PC-9 (cell line): ENCODE data around the gene FAM43A. TPM values are rescaled to one million over a fixed set of nuclear protein-coding genes. Genes with fewer than 3 reads are reported as not detected.

Experiments
- BruUV-seq: library from RNA; stranded (reverse); fragments of 400-500 nt; replicated peaks from 2 replicates; lab custom pipeline; 2021; lab: Mats Ljungman, UMichigan
- CTCF ChIA-PET: fragments of 300-600 bp; sonication (Branson Sonifier 250); formaldehyde crosslinking; loops from one replicate; lab custom pipeline; 2022; ENCODE audit warnings: antibody characterized with exemption; lab: Charles Lee
- POLR2A ChIA-PET: fragments of 300-600 bp; sonication (Branson Sonifier 250); formaldehyde crosslinking; loops from one replicate; lab custom pipeline; 2022; ENCODE audit warnings: antibody characterized with exemption; ENCODE audit not compliant: unreplicated experiment; lab: Charles Lee
- DNase-seq, 2 experiments: peaks; one replicate each; pipeline versions ENCODE4 v3.0.0 to v3.0.0-alpha.2; 2015 to 2022; ENCODE audit warnings: mixed read lengths in 1 of 2
- H2AFZ ChIP-seq: fragments of 200-600 bp; sonication (generic); 2 replicates; pipeline ENCODE4 v1.8.1; 2017; ENCODE audit warnings: antibody characterized with exemption
- H3F3A ChIP-seq: fragments of 200-600 bp; sonication (generic); 2 replicates; pipeline ENCODE4 v1.8.1; 2017; ENCODE audit warnings: antibody characterized with exemption, mild to moderate bottlenecking, low read depth; ENCODE audit not compliant: insufficient read depth
- H3K27ac ChIP-seq: fragments of 200-600 bp; sonication (generic); 2 replicates; pipeline ENCODE4 v1.6.1; 2016; ENCODE audit warnings: mixed run types
- H3K27me3 ChIP-seq: fragments of 200-600 bp; sonication (generic); 2 replicates; pipeline ENCODE4 v1.6.1; 2016; ENCODE audit warnings: low read depth, mixed run types; ENCODE audit not compliant: insufficient read depth
- H3K36me3 ChIP-seq: fragments of 200-600 bp; sonication (generic); 2 replicates; pipeline ENCODE4 v1.6.1; 2016; ENCODE audit warnings: low read depth, mixed run types
- H3K4me1 ChIP-seq: fragments of 200-600 bp; sonication (generic); replicated peaks from 2 replicates; pipeline ENCODE4 v1.6.1; 2016; ENCODE audit warnings: mixed run types; ENCODE audit not compliant: insufficient read depth
- H3K4me2 ChIP-seq: fragments of 200-600 bp; sonication (generic); 2 replicates; pipeline ENCODE4 v1.6.1; 2017; ENCODE audit warnings: mixed run types
- H3K4me3 ChIP-seq: fragments of 200-600 bp; sonication (generic); 2 replicates; pipeline ENCODE4 v1.6.1; 2016; ENCODE audit warnings: mixed run types
- H3K79me2 ChIP-seq: fragments of 200-600 bp; sonication (generic); 2 replicates; pipeline ENCODE4 v1.6.1; 2017; ENCODE audit warnings: low read depth, mixed run types
- H3K9me2 ChIP-seq: fragments of 200-600 bp; sonication (generic); 2 replicates; pipeline ENCODE4 v1.8.1; 2017; ENCODE audit warnings: mild to moderate bottlenecking; ENCODE audit not compliant: insufficient read depth
- H3K9me3 ChIP-seq: fragments of 200-600 bp; sonication (generic); 2 replicates; pipeline ENCODE4 v1.8.1; 2016; ENCODE audit warnings: low read depth; ENCODE audit not compliant: insufficient read depth
- H4K20me1 ChIP-seq: fragments of 200-600 bp; sonication (generic); 2 replicates; pipeline ENCODE4 v1.8.1; 2017; ENCODE audit not compliant: insufficient read depth
- EZH2 ChIP-seq: fragments of 200-600 bp; sonication (generic); IDR thresholded peaks from 2 replicates; pipeline ENCODE4 v1.8.0; 2017; ENCODE audit warnings: antibody characterized with exemption, low read depth
- intact Hi-C: fragments of 100-400 bp; cut with micrococcal nuclease; formaldehyde crosslinking; loops from one replicate; pipeline ENCODE4 v1.10.0; 2022; ENCODE audit not compliant: unreplicated experiment
- total RNA-seq: library from RNA; stranded (reverse); gene quantifications from 2 replicates; pipeline ENCODE4 v1.2.3, GENCODE V29; 2021
- TF ChIP-seq, protein P1 (sequence below): fragments of 200-600 bp; sonication (generic); conservative IDR thresholded peaks from 2 replicates; pipeline ENCODE4 v1.6.1; 2017; ENCODE audit warnings: mixed run types, antibody characterized with exemption, mild to moderate bottlenecking, moderate library complexity

The FAM43A gene
- total RNA-seq, 1 experiment from 2014 or later, result 8.8 TPM

DNA sequence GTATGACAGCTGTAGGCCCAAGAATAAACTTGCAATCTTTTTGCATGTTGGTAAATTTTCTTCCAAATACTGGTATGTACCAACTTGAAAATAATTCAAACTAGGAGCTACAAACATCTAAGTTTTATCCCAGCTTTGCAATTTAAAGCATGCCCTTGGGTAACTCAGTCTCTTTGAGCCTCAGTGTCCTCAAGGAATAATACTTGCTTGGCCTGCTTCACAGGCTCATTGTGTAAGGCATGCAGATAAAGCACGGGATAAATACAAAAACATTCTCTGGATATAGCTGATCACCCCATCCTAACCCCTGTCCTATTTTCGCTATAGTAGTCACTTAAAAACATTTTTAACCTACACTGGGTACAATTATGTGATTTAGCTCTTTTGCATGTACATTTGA lies 42.9 kb upstream of the FAM43A start:
- TF ChIP-seq EZH2, result no peak
- TF ChIP-seq, protein P1, sequence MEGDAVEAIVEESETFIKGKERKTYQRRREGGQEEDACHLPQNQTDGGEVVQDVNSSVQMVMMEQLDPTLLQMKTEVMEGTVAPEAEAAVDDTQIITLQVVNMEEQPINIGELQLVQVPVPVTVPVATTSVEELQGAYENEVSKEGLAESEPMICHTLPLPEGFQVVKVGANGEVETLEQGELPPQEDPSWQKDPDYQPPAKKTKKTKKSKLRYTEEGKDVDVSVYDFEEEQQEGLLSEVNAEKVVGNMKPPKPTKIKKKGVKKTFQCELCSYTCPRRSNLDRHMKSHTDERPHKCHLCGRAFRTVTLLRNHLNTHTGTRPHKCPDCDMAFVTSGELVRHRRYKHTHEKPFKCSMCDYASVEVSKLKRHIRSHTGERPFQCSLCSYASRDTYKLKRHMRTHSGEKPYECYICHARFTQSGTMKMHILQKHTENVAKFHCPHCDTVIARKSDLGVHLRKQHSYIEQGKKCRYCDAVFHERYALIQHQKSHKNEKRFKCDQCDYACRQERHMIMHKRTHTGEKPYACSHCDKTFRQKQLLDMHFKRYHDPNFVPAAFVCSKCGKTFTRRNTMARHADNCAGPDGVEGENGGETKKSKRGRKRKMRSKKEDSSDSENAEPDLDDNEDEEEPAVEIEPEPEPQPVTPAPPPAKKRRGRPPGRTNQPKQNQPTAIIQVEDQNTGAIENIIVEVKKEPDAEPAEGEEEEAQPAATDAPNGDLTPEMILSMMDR, result no peak
- intact Hi-C loops, result no loop called here
- BruUV-seq, result no TSS peak
- CTCF ChIA-PET, result interaction anchor here (0.6 kb wide), 1 partner anchor 174 kb away, joined by 4 read pairs; no protein-coding TSS in a partner anchor
- Histone ChIP-seq H3K9me2 (no peaks in the 10 kb centered on the region), H3K4me1 (no peaks in the 10 kb centered on the region), H2AFZ (no peak overlapping the region), H3K4me2 (no peak overlapping the region), H3K4me3 (no peak overlapping the region), H3K79me2 (no peaks in the 10 kb centered on the region), H3K27me3 (no peaks in the 10 kb centered on the region), H3K36me3 (peaks cover 20% of the 10 kb centered on the region; the same call in 1 of the 2 replicates), H3F3A (no peaks in the 10 kb centered on the region), H3K9me3 (no peaks in the 10 kb centered on the region), H4K20me1 (no peaks in the 10 kb centered on the region), H3K27ac (no peak overlapping the region)
- POLR2A ChIA-PET, result interaction anchor here (0.5 to 0.6 kb wide), 2 partner anchors 33 to 629 kb away, joined by 3 to 5 read pairs; partner anchors contain the start of gene XXYLT1
- no peak for DNase-seq

DNA sequence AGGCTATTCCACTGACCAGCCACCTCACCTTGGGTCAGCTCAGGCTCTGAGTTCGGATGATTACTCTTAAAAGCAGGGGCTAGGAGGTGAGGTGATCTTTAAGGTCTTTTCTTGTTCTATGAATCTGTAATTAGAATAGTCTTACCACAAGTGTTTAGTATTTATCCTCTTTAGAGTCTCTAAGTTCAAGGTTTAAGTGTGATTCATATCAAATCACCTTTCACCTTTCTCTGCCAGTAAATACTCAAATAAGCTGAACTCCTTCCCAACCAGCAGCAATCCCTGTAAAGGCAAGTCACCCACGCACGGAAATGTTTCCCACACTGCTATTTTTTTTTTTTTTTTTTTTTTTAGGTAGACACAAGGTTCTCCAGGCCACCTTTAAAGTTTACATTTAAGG lies 37.9 kb upstream of the FAM43A start:
- H3F3A ChIP-seq, result no peaks in the 10 kb centered on the region
- no peak for TF ChIP-seq EZH2
- TF ChIP-seq, protein P1, result no peak
- H3K4me3 ChIP-seq, result no peak overlapping the region
- DNase-seq, result no peak
- no peaks in the 10 kb centered on the region for H3K9me2 ChIP-seq
- H3K27ac ChIP-seq, result no peak overlapping the region
- ChIA-PET CTCF (no interaction called here), POLR2A (no interaction called here)
- H3K9me3 ChIP-seq, result no peaks in the 10 kb centered on the region
- intact Hi-C loops, result loop anchor here (5.0 kb wide), 1 partner anchor 195 kb away; no protein-coding TSS in a partner anchor
- no peaks in the 10 kb centered on the region for H4K20me1 ChIP-seq
- BruUV-seq, result no TSS peak
- peaks cover 29% of the 10 kb centered on the region; the same call in 1 of the 2 replicates for H3K36me3 ChIP-seq
- H3K79me2 ChIP-seq, result no peaks in the 10 kb centered on the region
- no peaks in the 10 kb centered on the region for H3K4me1 ChIP-seq
- H2AFZ ChIP-seq, result no peak overlapping the region
- H3K4me2 ChIP-seq, result no peak overlapping the region
- no peaks in the 10 kb centered on the region for H3K27me3 ChIP-seq

DNA sequence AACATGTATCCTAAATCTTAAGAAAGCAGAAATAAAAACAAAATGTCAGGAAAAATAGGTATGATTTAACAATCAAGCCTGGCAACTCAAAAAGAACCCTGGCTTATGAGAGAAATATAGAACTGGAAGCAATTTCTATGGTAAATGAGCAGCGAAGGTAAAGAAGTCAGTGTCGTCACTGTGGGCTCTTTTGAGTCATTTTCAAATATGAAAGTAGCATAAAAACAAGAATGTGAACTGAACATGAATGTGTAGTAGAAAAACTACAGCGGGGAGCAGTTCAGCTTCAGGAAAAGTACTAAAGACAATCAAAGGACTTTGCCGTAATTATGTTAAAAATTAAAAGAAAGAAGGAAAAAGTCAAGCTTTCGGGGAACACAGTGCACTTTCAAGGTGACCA lies 31.2 kb upstream of the FAM43A start:
- no peaks in the 10 kb centered on the region for H3K9me2 ChIP-seq
- no TSS peak for BruUV-seq
- H3K9me3 ChIP-seq, result no peaks in the 10 kb centered on the region
- H3K4me3 ChIP-seq, result no peak overlapping the region
- no peak overlapping the region for H2AFZ ChIP-seq
- H3K36me3 ChIP-seq, result peaks cover 10% of the 10 kb centered on the region; the same call in 1 of the 2 replicates
- TF ChIP-seq, protein P1, result no peak
- no peak for TF ChIP-seq EZH2
- no peak overlapping the region for H3K4me2 ChIP-seq
- no peaks in the 10 kb centered on the region for H3F3A ChIP-seq
- H3K27ac ChIP-seq, result no peak overlapping the region
- H3K4me1 ChIP-seq, result no peaks in the 10 kb centered on the region
- no peak for DNase-seq
- CTCF ChIA-PET, result no interaction called here
- intact Hi-C loops, result no loop called here
- no peaks in the 10 kb centered on the region for H3K27me3 ChIP-seq
- POLR2A ChIA-PET, result no interaction called here
- no peaks in the 10 kb centered on the region for H4K20me1 ChIP-seq
- no peaks in the 10 kb centered on the region for H3K79me2 ChIP-seq
